ENCODE data around the gene INTS6. TPM values are rescaled to one million over a fixed set of nuclear protein-coding genes. Genes with fewer than 3 reads are reported as not detected.

INTS6 gene
- total RNA-seq, 4 donors from 2014 or later = 34.3 to 56.9 (median 53.0) TPM

DNA sequence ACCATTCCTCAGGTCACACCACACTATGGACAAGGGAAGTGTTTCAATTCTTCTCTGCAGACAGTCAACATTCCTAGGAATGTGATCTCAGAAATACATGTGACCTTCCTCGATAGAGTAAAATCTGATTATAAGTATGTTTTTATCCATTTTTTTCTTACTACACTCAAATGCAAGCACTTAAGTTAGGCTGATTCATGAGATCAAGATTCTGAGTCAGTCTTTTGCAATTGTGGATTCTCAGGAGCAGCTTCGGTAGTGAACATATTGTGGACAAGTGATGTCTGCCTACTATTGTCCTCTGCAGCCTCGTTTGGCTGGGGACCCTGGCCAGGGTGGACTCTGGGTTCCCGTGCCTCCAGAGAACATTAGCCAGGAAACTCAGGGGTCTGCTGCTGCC, 110.1 kb downstream of the INTS6 start:
- Histone ChIP-seq H3K4me3 (no peak overlapping the region), H3K9me3 (no peaks in the 10 kb centered on the region), H3K36me3 (no peaks in the 10 kb centered on the region), H3K27ac (no peak overlapping the region), H3K27me3 (no peaks in the 10 kb centered on the region), H3K4me1 (no peaks in the 10 kb centered on the region)
- TF ChIP-seq, protein P1, sequence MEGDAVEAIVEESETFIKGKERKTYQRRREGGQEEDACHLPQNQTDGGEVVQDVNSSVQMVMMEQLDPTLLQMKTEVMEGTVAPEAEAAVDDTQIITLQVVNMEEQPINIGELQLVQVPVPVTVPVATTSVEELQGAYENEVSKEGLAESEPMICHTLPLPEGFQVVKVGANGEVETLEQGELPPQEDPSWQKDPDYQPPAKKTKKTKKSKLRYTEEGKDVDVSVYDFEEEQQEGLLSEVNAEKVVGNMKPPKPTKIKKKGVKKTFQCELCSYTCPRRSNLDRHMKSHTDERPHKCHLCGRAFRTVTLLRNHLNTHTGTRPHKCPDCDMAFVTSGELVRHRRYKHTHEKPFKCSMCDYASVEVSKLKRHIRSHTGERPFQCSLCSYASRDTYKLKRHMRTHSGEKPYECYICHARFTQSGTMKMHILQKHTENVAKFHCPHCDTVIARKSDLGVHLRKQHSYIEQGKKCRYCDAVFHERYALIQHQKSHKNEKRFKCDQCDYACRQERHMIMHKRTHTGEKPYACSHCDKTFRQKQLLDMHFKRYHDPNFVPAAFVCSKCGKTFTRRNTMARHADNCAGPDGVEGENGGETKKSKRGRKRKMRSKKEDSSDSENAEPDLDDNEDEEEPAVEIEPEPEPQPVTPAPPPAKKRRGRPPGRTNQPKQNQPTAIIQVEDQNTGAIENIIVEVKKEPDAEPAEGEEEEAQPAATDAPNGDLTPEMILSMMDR (IDR thresholded peaks at IDR 0.05) = no peak
- TF ChIP-seq POLR2A (IDR thresholded peaks at IDR 0.05) = no peak
- intact Hi-C loops (cut with DNase I; ENCODE audit: low total_unique reads) = no loop called here
- DNase-seq = no peak

DNA sequence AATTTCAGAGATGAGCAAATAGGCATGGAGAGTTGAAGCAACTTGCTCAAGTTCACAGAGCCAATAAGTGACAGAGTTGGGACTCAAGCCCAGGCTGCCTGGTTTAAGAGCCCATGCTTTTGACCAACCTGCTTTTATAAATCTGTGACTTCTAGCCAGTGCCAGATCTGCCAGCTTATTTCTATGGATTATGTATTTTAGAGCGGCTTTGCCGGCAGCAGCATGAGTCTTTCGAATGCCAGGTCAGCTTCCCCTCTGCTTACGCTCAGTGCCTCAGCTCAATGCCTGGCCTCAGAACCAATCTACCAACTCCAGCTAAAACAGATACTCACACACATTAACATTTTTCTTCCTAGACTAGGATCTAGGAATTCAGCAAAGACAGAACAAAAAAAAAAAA, 111.0 kb downstream of the INTS6 start:
- no peaks in the 10 kb centered on the region for H3K4me1 ChIP-seq
- no peaks in the 10 kb centered on the region for H3K27me3 ChIP-seq
- no peak for DNase-seq
- TF ChIP-seq, protein P1 (IDR thresholded peaks at IDR 0.05) = no peak
- no peak for TF ChIP-seq POLR2A (IDR thresholded peaks at IDR 0.05)
- no peaks in the 10 kb centered on the region for H3K9me3 ChIP-seq
- H3K4me3 ChIP-seq = no peak overlapping the region
- no peaks in the 10 kb centered on the region for H3K36me3 ChIP-seq
- intact Hi-C loops (cut with DNase I; ENCODE audit: low total_unique reads) = no loop called here
- no peak overlapping the region for H3K27ac ChIP-seq

DNA sequence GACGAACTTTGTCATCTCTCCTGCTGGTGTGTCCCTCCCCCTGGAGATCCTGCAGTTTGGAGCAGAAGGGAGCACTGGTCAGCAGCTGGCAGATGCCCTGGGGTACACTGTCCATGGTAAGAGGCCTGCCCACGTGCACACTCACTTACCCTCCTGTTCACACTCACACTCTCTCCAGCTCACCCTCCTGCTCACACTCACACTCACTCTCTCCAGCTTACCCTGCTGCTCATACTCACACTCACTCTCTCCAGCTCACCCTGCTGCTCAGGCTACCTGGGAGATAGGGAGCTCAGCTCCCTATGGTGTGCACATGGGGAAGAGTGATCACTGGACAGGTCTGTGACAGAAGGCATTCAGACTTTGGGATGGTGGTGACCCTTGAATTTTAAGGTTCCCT, 111.6 kb downstream of the INTS6 start:
- Histone ChIP-seq H3K36me3 (no peaks in the 10 kb centered on the region), H3K9me3 (no peaks in the 10 kb centered on the region), H3K4me3 (no peak overlapping the region), H3K27ac (no peak overlapping the region), H3K4me1 (no peaks in the 10 kb centered on the region), H3K27me3 (no peaks in the 10 kb centered on the region)
- DNase-seq = no peak
- TF ChIP-seq POLR2A (IDR thresholded peaks at IDR 0.05) = no peak
- TF ChIP-seq, protein P1 (IDR thresholded peaks at IDR 0.05) = no peak
- intact Hi-C loops (cut with DNase I; ENCODE audit: low total_unique reads) = no loop called here

DNA sequence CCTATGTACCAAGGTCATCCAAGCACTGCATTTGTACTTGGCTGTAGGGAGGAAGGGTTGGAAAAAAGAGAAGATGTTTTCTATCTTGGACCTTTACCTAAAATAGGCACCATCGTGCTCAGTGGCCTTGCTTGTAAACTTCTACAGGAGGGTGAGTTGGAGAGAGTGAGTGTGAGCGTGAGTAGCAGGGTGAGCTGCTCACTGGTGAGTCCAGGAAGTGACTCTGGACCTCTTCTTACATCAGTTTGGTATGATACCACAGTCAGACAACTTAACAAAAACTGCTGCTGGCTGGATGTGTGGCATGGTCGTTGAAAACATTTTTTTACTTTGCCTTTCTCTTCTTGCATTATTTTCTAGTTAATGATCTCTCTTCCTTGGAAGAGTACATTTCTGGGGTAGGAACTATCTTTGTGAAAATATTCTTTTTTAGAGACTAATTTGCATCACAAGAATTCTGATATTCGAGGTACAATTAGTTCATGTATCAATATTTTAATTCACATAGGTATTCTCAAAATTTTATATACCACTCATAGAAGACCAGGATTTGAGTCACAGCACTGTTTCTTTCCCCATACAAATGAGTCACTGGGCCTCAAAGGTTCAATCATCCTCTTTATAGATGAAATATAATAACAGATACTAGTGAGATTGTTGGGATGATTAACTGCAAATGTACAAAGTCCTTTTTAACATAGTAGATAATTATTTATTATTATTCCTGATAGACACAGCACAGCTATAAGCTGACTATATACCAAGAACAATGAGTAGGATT, 112.7 kb downstream of the INTS6 start:
- H3K27me3 ChIP-seq = no peaks in the 10 kb centered on the region
- no peak overlapping the region for H3K4me3 ChIP-seq
- H3K9me3 ChIP-seq = no peaks in the 10 kb centered on the region
- intact Hi-C loops (cut with DNase I; ENCODE audit: low total_unique reads) = no loop called here
- TF ChIP-seq, protein P1 (IDR thresholded peaks at IDR 0.05) = no peak
- no peak for TF ChIP-seq POLR2A (IDR thresholded peaks at IDR 0.05)
- no peak overlapping the region for H3K27ac ChIP-seq
- no peak for DNase-seq
- H3K4me1 ChIP-seq = no peaks in the 10 kb centered on the region
- no peaks in the 10 kb centered on the region for H3K36me3 ChIP-seq

DNA sequence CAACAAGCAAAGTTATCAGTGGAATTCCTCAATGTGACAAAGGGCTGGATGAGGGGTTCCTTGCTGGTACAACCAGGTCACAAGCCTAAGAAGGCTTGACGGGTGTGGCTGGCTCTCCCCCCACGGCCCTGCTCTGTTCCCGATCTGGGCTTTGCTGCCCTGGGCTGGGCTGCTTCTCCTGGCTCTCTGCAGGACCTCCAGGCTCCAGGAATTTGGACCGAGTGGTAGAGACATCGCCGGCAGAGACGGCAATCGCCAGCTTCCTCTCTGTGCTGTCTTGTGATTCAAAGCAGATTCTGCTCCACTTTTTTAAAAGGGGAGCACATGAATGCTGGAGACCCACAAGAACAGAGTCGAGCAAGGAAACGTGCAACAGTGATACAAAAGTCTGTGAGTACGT, 113.5 kb downstream of the INTS6 start, which contains the start of gene SERPINE3:
Gene SERPINE3 (plus strand): TSS at position 338 of the 400 bp plus-strand sequence. CDS start 1,401 bp downstream, outside the sequence.
- Histone ChIP-seq H3K27me3 (no peaks in the 10 kb centered on the region), H3K4me3 (no peak within 1 kb of the TSS), H3K4me1 (no peaks in the 10 kb centered on the region), H3K9me3 (no peaks in the 10 kb centered on the region), H3K36me3 (no peaks in the 10 kb centered on the region), H3K27ac (no peak within 1 kb of the TSS)
- intact Hi-C loops (cut with DNase I; ENCODE audit: low total_unique reads) = no loop called here
- no peak for DNase-seq
- TF ChIP-seq, protein P1 (IDR thresholded peaks at IDR 0.05) = no peak
- no peak for TF ChIP-seq POLR2A (IDR thresholded peaks at IDR 0.05)
